Activated CD8-positive, alpha-beta memory T cell treated with anti-CD3 and anti-CD28 coated beads, Interleukin-2, amount 50 U/mL, for 24 hours (primary cell): ENCODE results near the gene PTPRZ1.

Experiments used
- DNase-seq: peaks from one replicate; pipeline ENCODE4 v3.0.0-alpha.2; 2020; ENCODE audit errors: extremely low read depth

PTPRZ1 gene

DNA sequence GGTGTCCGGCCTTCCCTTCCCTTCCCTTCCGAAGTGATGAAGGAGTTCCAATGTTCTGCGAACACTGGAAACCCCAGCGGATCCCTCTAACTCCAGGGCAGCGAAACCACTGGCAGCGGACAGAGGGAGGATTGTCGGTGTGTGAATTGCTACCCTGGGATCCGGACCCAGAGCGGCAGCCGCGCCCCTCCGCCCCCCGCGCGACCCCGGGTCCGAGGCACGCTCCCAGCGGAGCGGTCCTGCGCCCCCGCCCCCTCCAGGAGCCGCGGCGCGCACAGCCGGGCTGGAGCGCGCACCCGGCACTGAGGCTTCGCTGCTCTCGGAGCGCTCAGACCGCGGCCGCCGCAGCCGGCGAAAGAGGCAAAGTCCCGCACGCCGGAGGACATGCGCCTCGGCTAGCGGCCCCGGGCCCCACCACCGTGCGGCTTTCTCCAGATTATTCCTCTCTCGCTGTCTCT is at the start of gene PTPRZ1:
Gene PTPRZ1 (plus strand): TSS at position 331 of the 458 bp plus-strand sequence. CDS start 339 bp downstream, outside the sequence.
- DNase-seq, result no peak

DNA sequence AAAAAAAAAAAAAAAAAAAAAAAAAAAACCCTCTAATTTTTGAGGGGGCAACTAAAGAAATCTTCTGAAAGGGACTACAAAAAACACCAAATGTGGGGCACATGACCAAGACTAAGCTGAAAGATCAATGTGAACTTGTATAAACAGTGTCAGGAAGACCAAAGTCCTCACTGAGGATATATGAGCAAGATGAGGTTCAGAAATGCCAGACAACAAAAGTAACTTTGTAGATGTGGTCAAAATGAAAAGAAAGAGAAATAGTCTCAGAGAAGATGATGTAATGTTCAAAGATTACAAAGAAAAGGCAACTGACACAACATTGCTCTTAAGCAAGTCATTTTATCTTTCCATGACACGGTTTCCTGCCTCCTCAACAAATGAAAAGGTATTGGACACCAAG is 48.7 kb upstream of the PTPRZ1 start:
- DNase-seq, result no peak

DNA sequence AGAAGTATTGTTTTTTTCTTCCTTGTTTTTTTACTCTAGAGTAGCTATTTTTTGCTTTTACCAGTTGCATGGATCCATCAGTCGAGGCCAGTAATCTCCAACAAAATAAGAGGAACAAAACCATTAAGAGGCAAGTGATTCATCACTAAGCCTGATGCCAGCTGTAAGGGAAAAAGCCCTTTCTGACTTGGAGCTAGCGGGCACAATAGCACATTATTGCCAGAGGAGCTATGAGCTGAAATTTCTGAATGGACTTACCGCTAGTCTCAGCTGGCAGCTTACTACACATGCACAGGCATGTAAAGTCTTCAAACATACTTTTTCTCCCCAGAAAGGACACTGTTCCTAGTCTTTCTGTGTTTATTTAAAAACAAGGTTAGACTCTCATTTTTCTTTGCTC is 41.6 kb upstream of the PTPRZ1 start:
- no peak for DNase-seq

DNA sequence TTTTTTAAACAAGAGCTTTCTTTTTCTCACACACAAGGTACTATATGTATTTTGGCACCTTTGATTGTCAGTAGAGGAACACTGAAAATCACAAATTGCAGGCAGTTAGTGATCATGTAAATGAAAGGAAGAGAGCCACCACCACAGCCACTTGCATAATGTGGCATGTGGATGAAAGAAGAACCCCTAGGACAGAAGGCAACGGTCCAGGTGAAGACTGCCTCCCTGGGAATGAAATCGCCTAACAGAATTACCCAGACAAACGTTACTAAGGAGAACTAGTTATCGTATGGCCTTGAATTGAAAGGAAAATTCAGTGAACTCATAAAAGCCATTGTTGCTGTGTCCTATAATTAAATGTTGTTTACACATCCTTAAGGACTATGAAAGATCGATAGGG is 41.2 kb upstream of the PTPRZ1 start:
- DNase-seq, result no peak

DNA sequence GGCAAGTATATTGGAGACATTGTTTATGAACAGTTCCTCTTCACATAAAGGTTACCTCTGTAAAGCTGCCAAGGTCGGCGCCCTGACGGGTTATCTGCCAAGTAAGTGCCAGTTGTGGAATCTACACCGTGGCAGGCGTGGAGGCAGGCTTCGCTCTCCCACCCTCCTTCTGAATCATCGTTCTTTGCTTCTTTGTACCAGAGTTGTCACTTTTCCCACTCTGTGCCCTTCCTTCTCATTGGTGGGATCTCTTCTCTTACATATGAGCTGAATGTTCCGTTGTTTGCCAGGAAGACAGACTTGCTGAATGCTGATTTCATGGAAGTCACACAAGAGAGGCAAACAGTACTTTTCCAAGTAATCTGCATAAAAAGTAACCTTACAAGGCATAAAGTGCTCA is 40.6 kb upstream of the PTPRZ1 start:
- no peak for DNase-seq

DNA sequence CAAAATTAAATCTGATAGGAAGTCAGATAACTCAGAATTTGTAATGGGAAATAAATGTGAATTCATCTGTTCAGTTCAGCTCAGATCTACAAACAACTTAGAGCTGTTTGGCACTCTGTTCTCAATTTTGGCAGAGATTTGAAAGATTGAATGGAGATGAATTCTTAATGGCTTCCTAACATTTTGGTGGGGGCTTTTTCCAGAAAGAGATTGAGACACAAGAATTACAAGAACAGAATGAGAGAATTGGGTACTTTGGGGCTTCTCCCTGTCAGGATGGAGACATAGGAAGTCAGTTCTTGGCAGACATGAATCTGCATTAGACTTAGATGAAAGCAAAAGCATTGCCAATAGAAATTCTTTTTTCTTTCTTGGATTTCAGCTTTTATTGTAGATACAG is 39.0 kb upstream of the PTPRZ1 start:
- no peak for DNase-seq

DNA sequence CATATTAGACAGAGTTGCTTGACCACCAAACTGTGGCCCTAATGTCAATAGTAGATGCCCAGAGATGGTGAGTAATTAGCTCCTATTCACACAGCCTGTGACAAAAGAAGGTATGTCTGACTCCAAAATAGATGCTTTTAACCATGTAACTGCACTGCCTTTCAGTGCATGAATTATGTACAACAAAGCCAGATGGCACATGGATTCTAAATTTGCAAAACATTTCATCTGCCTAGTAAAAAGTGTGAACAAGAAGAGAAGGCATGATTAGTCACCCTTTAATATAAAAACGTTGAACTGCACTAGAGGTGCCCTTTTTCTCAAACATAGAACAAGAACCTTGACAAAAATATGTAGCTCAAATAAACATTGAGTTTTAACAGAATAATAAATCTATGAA is 35.5 kb upstream of the PTPRZ1 start:
- no peak for DNase-seq

DNA sequence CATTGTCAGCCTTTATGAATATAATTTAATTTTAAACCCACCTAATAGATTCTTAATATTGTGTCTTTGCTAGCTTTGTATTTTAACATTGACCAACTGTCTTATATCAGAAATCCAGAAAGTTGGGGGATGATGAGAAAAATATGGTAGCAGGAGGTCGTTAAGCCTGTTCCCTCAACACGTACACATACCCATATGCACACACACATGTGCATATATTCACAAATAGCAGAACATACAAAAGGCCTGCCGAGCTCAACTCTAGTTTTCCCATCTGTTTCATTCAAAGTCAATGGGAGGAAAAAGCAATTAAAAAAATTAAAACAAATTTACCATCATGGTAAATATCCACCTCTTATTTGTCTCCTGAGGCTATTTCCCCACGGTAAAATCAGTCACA is 25.9 kb upstream of the PTPRZ1 start:
- DNase-seq, result no peak

DNA sequence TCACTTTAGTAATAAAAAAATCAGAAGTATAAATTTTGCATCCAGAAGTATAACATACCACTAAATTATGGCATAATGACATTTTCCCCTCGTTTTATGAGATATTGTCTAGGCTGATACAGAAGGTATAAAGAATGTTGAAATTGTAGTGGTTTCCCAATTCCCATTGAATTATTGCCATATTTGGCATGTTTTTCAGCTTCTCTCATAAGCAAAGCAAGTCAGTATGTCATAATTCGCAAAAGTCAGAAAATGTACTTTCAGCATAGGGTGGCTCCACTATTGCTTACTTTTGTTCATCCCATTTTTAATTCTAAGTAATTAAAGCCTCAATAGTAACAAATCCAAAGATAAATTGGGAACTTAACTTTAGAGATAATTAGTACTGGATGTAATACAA is 19.7 kb upstream of the PTPRZ1 start:
- no peak for DNase-seq

DNA sequence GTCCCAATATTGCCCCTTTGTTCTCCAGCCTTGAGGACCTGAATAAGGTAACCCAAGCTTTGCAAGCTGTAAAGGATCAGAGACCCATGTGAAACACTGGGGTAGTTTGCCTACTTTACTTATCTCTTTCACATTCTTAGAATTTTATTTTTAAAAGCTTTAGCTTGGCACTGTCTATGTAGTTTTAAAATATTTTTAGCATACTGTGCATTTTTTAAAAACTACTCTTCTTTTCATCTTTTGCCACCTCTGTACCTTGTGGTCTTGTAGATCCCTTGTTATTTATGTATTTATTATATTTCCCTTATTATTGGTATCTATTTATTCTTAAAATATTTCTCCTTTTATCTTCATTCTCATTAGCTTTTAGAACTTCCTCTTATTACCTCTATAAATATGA is 12.0 kb upstream of the PTPRZ1 start:
- no peak for DNase-seq

DNA sequence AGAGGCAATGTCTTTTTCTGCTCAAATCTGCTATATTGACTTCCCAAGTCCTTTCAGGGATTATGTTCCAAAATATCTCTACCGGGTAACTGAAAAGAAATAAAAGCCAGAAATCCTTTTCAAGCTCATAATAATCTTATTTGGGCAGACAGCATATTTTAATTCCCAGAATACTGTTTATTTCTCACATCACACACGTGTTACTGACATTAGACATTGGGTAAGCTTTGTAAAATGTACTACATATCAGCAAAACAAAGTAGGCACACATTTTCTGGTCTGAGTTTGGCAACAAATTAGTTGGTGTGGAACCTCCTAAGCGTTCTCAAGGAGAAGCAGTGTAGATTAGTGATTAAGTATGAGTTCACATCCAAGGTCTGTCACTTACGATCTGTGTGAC is 10.4 kb upstream of the PTPRZ1 start:
- no peak for DNase-seq

DNA sequence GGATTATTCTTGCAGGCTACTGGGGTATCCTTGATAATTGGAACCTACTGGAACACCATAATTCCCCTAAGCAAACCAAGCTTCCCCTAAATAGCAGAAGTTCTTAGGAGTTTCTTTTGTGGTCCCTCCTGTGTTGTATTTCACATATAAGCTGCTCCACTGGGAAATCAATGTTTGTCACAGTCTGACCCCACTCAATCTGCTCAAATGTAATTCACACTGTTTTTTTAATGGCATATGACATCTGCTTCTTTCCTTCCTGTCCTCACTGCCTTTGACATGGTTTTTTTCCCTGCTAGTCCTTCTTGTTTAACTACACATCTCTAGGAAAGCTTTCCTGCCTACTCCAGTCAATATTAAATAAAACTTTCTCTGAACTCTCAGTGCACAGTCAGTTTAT is 1.8 kb upstream of the PTPRZ1 start:
- DNase-seq, result no peak

DNA sequence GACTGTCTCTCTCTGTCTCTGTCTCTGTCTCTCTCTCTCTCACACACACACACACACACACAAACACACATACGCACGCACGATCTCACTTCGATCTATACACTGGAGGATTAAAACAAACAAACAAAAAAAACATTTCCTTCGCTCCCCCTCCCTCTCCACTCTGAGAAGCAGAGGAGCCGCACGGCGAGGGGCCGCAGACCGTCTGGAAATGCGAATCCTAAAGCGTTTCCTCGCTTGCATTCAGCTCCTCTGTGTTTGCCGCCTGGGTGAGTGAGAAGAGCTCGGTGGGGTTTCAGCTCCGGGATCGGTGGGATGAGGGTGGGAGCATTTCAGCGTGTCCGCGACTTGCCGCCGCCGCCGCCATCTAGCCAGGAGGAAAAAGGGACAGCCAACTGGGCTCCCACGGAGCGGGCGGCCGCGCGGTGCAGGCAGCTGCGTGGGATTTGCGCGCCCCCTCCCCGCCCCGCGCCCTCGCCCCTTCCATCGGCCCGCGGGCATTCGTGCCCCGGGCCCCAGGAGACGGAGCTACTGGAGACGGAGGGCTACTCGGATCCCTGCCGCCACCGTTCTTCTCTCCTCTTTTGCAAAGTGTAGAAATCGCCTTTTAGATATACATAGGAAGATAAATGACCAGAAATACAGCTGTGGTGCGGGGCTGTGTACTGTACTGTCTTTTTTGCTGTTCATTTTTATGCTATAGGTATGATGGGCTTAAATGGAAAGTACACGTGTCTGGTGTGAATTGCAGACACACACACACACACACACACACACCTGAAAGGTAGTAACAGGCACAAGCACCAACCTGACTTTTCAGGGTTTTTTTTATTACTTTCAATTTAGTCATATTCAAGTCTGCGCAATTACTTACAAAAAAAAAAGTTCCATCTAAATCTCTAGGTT is 581 bp downstream of the PTPRZ1 start:
- DNase-seq, result no peak

DNA sequence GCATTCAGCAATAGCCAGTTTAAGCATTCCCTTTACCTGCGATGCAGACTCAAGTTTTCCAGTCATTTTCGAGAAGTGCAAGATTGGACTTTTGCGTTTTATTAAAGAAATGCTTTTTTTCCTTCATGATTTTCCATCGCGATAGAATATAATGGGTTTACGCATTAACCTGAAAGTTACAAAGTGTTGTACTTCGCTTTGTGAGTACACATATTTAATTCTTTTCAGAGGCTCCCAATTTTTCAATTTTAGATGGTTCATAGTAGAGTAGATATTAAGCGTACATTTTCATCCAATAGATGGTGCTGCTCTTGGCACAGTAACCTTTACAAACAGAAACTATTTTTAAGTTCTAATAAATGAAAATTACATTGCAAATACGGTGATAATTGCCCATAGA is 1.3 kb downstream of the PTPRZ1 start:
- no peak for DNase-seq

DNA sequence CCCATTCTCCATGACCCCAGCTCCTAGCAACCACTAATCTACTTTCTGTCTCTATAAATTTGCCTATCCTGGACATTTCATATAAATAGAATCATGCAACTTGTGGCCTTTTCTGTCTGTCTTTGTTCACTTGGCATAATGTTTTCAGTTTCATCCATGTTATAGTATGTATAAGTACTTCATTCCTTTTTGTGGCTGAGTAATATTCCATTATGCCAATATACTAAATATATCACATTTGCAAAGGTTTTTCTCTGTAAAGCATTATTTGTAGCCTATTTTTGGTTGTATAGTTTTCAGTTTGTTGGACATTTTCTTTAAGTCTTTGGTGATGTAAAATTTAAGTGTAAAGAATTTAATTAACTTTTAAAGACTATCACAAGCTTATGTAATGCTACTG is 2.2 kb downstream of the PTPRZ1 start:
- no peak for DNase-seq

DNA sequence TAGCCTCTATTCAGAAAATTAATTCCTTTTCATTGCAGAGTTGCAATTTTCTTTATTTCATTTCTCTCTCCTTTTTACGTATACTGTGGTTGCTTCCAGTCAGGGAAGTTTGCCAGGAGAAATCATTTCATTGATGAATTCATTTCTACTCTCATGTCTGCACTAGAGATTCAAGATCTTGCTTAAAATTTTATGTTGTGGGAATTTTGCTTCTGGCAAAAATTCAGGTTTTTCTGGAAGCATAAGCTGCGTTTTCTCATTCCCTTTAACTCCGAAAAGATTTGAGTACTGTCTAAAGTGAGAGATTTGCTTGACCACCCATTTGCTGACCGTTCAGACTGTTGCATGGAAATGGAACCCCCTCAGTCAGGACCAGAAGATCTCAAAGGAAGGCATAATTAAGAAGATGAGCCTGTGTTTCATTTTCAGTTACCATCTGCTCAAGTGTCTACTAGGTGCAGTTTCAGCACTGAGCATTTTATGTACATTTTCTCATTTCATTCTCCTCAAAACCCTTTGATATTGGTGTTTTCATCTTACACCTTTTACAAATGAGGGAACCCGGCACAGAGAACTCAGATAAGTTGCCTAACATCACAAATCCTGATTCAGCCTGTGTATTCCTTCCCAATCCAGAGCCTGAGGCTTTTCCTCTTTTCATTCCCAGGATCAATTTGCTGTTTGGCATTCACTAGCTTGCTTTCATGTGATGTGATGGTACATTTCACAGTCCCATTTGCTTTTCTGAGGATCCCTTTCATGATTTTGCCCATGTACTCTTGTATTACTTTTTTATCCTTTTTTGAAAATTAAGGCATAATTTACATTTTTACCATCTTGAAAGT is 3.9 kb downstream of the PTPRZ1 start:
- no peak for DNase-seq

DNA sequence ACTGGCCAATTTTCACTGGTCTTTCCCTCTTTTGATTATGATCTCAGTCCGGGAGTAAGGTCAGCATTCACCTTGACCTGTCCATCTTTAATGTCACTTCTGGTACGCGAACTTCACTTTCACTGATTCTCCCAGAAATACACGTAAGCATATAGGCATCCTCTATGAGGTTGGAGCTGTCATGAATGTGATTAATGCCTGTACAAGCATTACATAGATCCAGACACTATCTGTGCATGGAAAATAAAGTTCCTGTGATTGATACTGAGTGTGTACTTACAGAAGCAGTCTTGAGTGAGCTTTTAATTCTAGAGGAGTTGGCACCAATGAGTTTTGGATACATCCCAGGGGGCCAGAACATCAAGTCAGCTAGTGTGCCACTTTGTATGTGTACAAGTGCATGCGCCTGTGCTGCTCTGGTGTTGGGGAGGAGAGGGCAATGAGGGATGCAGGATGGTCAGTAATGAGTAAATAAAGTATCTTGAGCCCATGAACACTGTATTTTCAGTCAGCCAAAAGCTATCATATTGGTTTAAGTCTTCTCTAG is 6.0 kb downstream of the PTPRZ1 start:
- no peak for DNase-seq

DNA sequence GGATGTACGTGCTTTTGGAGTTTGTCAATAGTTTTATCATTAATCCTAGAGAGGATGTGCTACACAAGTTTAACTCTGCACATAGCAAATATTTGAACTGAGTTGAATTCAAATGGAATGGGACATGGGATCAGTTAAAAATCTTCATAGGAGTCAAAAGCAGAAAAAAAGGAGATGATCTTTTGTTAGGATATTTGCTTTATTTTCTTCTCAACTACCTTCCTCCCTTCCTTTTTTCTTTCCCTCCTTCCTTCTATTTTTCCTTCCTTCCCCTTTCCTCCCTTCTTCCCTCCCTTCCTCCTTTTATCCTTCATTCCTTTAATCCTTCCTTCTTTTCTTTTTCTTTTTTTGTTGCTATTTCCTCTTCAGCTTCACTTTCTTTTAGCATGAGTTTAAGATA is 6.6 kb downstream of the PTPRZ1 start:
- no peak for DNase-seq

DNA sequence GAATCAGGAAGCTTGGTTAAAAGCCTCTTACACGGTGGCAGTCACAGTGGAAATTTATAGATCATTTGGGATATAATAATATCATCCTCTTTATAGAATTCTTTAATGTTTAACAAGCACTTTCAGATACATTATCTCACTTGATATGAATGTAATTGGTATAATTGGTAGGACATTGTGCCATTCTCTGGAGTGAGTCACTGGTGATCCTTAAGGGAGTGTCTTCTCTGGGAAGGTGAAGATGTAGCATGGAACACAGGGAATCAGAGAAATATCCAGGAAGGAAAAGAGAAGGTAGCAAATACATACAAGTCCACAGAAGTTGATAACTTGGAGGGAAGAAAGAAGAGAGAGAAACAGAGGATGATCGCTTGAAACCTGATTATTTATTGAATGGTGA is 9.8 kb downstream of the PTPRZ1 start:
- no peak for DNase-seq

DNA sequence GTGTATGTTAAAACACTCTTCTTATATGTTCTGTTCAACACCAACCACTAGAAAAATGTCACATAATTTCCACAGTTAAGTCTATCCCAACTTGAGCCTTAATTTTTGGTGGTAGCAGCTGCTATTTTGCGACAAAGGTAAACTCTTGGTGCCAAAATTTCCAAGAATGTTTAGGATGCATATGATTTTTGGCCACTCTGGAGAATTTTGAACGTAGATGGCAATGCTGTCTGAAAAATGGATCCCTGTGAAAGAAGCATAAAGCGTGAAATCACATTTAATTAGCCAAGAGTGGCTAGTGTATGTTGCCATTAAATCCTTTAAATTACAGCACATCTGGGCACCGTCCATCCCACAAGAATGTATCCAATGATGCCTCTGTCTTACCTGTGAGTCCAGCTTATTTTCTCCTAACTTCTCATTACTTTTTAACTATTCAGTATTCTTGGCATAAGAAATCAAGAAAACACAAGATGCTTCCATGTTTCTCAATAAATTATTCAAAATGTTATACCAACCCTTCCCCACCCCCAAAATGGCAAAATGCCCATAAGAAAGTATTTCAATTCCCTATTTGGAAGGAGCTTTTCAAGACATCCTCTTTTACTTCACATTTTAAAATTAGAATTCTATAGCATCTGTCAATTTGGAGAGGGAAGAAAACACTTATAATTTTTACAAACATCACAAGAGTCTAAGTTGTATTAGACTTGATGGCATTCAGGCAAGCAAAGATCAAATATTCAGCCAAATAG is 12.4 kb downstream of the PTPRZ1 start:
- no peak for DNase-seq

DNA sequence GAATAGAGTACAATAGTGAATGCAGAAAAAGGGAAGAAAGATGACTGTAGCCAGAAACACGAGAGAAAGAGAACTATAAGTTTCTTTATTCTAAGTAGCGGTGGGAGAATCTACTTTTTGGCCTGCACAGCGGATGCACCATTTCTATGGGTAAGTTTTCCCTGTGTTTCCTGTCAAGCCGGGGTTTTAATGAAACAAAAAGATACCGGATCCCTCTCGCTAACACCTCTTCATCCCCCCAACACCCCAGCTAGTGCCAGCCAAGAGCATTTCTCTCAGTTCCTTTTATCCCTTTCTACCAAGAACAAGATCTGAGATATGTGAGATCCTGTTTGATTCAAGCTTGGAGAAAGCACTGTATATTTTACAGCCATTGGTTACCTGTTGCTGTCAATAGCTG is 14.7 kb downstream of the PTPRZ1 start:
- DNase-seq, result no peak

DNA sequence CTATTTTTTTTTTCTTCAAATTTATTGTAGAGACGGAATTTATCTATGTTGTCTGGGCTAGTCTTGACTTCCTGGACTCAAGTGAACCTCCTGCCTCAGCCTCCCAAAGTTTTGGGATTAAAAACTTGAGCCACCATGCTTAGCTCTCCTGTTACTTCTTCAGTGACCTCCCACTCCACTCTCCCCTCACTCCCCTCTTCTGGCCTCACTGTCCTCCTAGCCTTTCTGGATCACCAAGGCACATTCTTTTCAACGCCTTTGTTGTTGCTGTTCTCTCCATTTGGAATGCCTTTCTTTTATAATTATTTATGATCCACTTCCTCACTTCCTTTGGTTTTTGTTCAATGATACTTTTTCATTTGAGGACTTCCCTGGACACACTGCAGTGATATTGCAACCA is 17.9 kb downstream of the PTPRZ1 start:
- DNase-seq, result no peak
